Erythroblast (primary cell): Measurements from ENCODE around the gene MB.

Experiments used
- DNase-seq, 2 experiments: peaks; one replicate each; lab custom pipeline; 2025; lab: John Stamatoyannopoulos, UW
- GATA1 ChIP-seq: IDR thresholded peaks from 2 replicates; pipeline ENCODE4 v1.6.1; 2011; ENCODE audit warnings: low read depth, mild to moderate bottlenecking, control low read depth, low read length, moderate library complexity
- POLR2A ChIP-seq: IDR thresholded peaks from 2 replicates; pipeline ENCODE4 v1.6.1; 2011; ENCODE audit warnings: mild to moderate bottlenecking, low read length

Gene MB

GRCh38 chr22:35560366-35560765, 56.8 kb downstream of the MB start:
- DNase-seq = no peak
- TF ChIP-seq POLR2A (no peak), GATA1 (no peak)

- DNase-seq = no peak
- TF ChIP-seq POLR2A (no peak), GATA1 (no peak)
Measured at GRCh38 chr22:35559354-35560005, 57.6 kb downstream of the MB start.

GRCh38 chr22:35558719-35559118, 58.4 kb downstream of the MB start:
- TF ChIP-seq GATA1 (no peak), POLR2A (no peak)
- no peak for DNase-seq

GRCh38 chr22:35558031-35558430, 59.1 kb downstream of the MB start:
- no peak for DNase-seq
- no peak for TF ChIP-seq GATA1
- TF ChIP-seq POLR2A = no peak
